GM18858 (cell line): ENCODE measurements around the gene COL17A1.

Source experiments
- ATAC-seq: cut with Tn5 transposase; IDR thresholded peaks from one replicate; pipeline ENCODE4 v1.9.1; 2021; ENCODE audit not compliant: unreplicated experiment

Gene COL17A1

GRCh38 chr10:104034401-104035193 lies 51.1 kb downstream of the COL17A1 start:
- ATAC-seq: no peak

DNA sequence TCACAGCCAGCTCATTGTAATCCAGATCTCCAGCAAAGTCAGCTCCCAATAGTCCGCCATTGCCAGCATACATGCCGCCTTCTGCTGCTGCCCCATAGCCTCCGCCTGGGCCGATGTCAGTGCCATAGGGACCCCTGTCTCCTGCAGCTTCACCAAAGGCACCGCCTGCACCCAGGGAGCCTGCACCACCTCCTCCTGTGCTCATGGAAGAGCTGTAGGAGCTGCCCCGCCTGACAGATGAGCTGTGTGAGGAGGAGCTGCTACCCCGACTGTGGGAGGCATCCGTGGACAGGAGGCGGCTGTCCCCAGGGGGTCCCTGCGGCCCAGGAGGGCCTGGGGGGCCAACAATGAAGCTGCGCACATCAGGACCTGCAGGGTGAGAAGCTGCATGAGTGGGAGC lies 51.7 kb downstream of the COL17A1 start:
- no peak for ATAC-seq

- no peak for ATAC-seq
These were observed 52.2 kb downstream of the COL17A1 start for GRCh38 chr10:104033401-104033930.

DNA sequence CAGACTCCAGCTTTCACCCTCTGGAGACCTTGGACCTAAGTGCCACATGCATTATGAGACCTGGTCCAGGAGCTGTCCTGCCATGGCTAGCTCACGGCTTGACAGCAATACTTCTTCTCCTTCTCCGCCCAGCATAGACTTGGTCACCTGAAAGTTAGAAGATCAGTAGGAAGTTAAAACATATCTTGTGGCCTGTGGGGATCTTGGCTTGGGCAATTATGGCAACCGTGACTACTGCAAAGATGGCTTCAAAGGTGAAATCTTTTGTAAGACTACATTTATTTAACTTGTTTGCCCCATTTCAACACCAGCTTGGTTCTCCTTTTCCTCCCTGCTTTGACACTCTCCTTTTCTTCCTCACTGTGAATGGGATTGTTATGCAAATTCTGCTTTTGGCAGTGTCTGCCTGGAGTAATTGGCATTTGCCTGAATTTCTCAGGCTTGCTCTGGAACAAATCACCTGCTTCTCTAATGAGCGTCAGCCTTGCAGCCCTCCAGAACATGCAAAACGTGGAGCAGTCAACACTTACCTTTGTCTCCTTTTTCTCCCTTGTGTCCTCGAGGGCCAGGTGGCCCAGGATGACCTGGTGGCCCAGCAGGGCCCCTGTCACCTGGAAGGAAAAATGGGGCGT lies 53.4 kb downstream of the COL17A1 start:
- ATAC-seq: no peak

GRCh38 chr10:104031631-104032030 lies 54.0 kb downstream of the COL17A1 start:
- no peak for ATAC-seq

DNA sequence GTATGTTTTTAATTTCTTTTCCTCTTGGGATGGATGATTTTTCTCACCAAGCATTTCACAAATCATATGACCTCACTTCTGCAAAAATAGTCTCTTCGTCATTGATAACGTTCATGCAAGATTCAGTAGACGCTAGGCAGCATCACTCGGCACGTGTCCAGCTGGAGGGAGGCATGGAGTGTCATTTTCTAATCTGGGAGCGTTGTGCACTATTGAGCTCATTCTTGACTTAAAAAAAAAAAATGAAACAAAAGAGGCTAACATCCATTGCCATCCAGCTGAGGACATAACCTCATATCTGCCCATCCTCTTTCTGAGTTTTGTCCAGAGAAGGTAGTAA lies 56.2 kb downstream of the COL17A1 start:
- no peak for ATAC-seq

GRCh38 chr10:104028823-104029520 lies 56.7 kb downstream of the COL17A1 start:
- no peak for ATAC-seq

- ATAC-seq: no peak
These were observed 57.5 kb downstream of the COL17A1 start for GRCh38 chr10:104028146-104028545.

DNA sequence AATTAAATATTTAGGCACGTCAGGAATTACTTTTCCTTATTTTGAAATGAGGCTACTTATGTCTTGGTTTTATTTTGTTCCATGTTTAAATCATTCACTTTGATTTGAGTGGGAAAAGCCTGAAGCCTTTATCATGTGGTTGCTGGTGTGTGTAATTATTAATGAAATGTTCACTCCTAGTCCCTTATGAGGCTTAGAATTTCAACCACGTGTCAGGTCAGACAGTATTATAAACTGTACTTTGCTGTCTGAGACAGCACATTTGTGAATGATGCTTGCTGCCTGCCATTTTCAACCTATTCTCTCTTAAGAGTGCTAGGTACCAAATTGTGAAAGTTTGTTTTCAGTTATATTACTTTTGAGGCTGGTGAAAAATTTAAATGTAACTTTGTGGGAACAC lies 58.9 kb downstream of the COL17A1 start:
- ATAC-seq: no peak

GRCh38 chr10:104025524-104025923 lies 60.2 kb downstream of the COL17A1 start:
- no peak for ATAC-seq

DNA sequence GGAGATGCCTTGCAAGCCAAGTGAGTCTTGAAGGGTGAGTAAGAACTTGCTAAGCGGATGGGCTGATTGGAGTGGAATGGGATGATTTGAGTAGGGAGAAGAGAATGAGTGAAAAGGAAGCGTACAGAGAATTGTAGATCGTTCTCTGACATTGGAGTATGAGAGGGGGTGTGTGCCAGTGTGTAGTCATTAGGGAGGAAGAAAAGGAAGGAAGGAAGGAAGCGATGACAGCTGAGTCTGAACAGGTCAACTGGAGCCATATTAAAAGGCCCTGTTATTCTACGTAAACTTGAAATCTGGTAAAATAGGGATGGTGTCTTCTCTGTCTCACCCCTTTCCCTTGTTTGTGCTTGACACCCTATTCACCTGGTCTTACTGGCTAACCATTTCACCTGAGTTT lies 63.7 kb downstream of the COL17A1 start:
- ATAC-seq: no peak

GRCh38 chr10:104021246-104021645 lies 64.4 kb downstream of the COL17A1 start:
- no peak for ATAC-seq

DNA sequence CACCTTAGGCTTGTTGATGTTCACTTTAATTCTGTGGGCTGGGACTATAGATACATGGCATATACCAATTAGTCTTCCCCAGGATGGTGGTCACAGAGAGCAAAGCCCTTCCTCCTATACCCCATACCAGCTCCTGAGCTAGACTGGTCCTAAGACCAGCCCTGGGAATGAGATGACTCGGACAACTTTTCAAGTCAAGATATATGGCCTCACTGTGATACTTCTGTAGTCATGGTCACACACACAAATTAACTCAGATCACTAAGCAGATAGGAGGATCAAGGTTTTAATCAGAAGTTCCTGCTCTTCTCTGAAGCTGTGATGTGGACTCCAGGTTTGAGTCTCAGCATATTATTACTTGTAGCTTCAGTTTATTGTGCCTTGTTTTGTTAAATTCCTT lies 65.7 kb downstream of the COL17A1 start:
- no peak for ATAC-seq

DNA sequence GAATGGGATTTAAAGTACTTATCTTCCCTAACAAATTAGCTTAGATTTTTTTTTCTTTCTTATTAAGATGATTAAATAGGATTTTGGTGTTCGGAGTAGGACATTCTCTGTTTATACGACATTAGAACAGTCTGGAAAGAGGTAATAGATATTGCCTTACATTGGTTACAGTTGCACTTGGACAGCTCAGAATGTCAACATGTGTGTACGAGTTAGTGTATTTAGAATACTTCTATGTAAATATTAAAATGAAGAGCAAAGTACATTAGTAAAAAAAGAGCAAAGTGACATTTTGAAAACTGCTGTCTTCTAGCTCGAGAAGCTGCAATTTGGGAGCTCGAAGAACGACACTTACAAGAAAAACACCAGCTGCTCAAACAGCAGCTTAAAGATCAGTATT lies 67.2 kb downstream of the COL17A1 start:
- ATAC-seq: no peak

DNA sequence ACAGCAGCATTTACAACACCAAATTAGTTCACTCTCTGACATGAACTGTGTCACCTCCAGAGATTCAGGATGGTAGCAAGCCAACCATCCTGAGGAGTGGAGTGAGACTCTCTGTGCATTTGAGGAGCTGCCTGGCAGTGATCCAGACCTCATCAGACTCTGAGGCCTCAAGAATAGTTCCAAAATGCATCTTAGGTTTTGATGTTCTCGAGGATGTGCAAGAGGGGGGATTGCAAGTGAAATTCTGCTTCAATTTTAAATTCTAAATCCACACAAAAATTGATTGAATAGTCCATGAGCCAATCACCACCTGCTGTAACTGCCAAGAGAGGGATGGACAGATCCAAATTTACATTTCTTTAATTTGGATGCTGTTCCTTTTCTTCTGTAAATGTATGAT lies 69.0 kb downstream of the COL17A1 start:
- no peak for ATAC-seq

- ATAC-seq: no peak
These were observed 71.5 kb downstream of the COL17A1 start for GRCh38 chr10:104014176-104014575.

DNA sequence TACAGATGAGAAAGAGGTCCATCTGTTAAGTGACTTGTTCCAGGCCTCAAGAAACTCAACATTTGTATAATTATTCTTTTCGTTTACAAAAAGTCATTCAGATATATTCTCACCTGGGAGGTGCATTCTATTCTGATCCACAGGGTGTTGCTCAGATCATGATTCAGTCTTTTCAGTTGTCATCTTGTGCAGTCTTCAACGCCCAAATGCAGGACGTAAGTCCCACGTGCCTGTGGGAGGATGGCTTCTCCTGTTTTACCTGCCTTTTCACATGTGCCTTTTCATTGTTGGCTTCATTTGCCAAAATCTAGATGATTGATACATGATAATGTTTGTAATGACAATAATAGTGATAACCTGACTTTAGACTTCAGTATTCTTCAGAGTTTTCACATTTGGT lies 72.2 kb downstream of the COL17A1 start:
- ATAC-seq: no peak

DNA sequence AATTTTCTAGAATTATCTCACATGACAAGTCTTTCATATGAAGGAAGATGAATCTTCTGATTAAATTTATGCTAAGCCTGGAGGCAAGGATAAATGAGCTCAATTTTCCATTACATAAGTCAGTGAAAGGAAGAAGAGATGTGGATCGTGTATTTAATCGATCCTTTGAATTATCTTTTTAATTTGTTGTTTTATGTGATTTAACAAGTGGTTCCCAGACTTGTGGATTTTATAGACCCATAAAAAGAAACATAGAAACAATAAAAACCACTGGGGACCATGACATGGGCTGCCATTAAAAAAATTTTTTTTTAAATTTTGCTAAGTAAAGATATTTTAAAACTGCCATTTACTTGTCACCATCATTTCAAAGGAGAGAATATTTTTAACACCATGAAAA lies 73.8 kb downstream of the COL17A1 start:
- ATAC-seq: no peak

- no peak for ATAC-seq
These were observed 80.4 kb downstream of the COL17A1 start for GRCh38 chr10:104005172-104005863.

DNA sequence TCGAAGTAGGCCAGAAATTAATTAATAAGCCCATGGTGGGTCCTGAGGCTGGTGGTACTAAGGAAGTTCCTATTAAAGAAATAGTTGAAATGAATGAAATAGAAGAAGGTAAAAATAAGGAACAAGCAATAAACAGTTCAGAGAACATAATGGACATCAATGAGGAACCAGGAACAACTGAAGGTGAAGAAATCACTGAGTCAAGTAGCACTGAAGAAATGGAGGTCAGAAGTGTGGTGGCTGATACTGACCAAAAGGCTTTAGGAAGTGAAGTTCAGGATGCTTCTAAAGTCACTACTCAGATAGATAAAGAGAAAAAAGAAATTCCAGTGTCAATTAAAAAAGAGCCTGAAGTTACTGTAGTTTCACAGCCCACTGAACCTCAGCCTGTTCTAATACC lies 82.8 kb downstream of the COL17A1 start:
- ATAC-seq: no peak

DNA sequence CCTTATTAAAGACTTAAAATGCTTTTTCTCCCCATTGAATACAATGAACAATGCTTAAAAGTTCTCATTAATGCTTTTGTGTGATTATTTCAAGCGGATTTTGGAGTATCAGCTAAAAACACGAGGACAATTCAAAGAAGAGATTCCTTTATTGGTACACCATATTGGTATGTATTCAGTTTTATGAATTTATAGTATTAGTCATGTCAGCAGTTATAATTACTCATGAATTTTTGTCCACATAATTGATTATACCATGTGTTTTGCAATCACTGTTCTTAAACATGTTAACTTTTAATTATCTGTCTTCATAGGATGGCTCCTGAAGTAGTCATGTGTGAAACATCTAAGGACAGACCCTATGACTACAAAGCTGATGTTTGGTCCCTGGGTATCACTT lies 86.9 kb downstream of the COL17A1 start:
- no peak for ATAC-seq
